ENCODE data around the gene CSTF1. TPM values are rescaled to one million over a fixed set of nuclear protein-coding genes. Genes with fewer than 3 reads are reported as not detected.

The CSTF1 gene
- total and polyA plus RNA-seq, 2 donors (not counting 3 experiments of a cell fraction or from before 2014, with no cell fraction given), result 39.6 to 49.3 TPM

GRCh38 chr20:56380375-56380774, 12.1 kb upstream of the CSTF1 start:
- Histone ChIP-seq H3K4me3 (replicated peaks in 1 of 3; ENCODE audit: insufficient read depth in 1 of 3, low read depth in 1 of 3, low read length in 3 of 3) (no peak overlapping the region), H4K20me1 (replicated peaks; ENCODE audit: control insufficient read depth, extremely low read depth, insufficient read depth, low read length) (no peaks in the 10 kb centered on the region), H3K9me1 (replicated peaks; ENCODE audit: control insufficient read depth, extremely low read depth, insufficient read depth, low read length) (no peaks in the 10 kb centered on the region), H3K4me2 (ENCODE audit: insufficient read depth, low read length) (no peak overlapping the region), H3K36me3 (ENCODE audit: control insufficient read depth in 2 of 2, extremely low read depth in 1 of 2, insufficient read depth in 2 of 2, low read length in 2 of 2) (peaks cover 2 to 18% of the 10 kb centered on the region in 2 experiments), H2AFZ (ENCODE audit: low read depth, low read length) (no peak overlapping the region), H3K9ac (replicated peaks; ENCODE audit: extremely low read depth, insufficient read depth, low read length) (no peak overlapping the region), H3K79me2 (ENCODE audit: control insufficient read depth, insufficient read depth, low read length) (peaks cover 71% of the 10 kb centered on the region), H3K9me3 (replicated peaks; ENCODE audit: control insufficient read depth, insufficient read depth, low read length) (no peaks in the 10 kb centered on the region), H3K4me1 (ENCODE audit: control insufficient read depth, extremely low read depth, insufficient read depth, low read length) (no peaks in the 10 kb centered on the region), H3K27me3 (ENCODE audit: control insufficient read depth in 2 of 2, insufficient read depth in 2 of 2, low read length in 2 of 2) (no peaks in the 10 kb centered on the region), H3K27ac (ENCODE audit: insufficient read depth, low read depth, low read length) (no peak overlapping the region)
- no peak for TF ChIP-seq MYC (IDR thresholded peaks at IDR 0.05; ENCODE audit: low read depth, low read length)
- no peak for TF ChIP-seq GATA2 (IDR thresholded peaks at IDR 0.05; ENCODE audit: insufficient read depth, insufficient read length, low read depth, low read length)
- no peak for TF ChIP-seq POLR2AphosphoS5 (IDR thresholded peaks at IDR 0.05; ENCODE audit: insufficient read depth, low read depth, low read length)
- TF ChIP-seq JUN (IDR thresholded peaks at IDR 0.05; ENCODE audit: borderline replicate concordance, insufficient read depth, insufficient read length, low read depth), result no peak
- no peak for TF ChIP-seq POLR2A (IDR thresholded peaks at IDR 0.05; ENCODE audit: low read depth, low read length)
- TF ChIP-seq FOS (IDR thresholded peaks at IDR 0.05; ENCODE audit: borderline replicate concordance, insufficient read depth, low read length), result no peak
- TF ChIP-seq MAX (IDR thresholded peaks at IDR 0.05; ENCODE audit: insufficient read depth, insufficient read length), result no peak
- dilution Hi-C loops (cut with MboI; ENCODE audit: extremely low pct_ligation_motif_present, low sequenced_read_pairs), result no loop called here
- ChIA-PET CTCF (interaction anchor here (0.6 kb wide), 1 partner anchor 44 kb away, joined by 3 read pairs; no protein-coding TSS in a partner anchor), POLR2A (no interaction called here)
- FAIRE-seq, result no peak
- BruUV-seq (replicated peaks), result no TSS peak
- intact Hi-C loops (cut with micrococcal nuclease), result no loop called here
- DNase-seq (ENCODE audit: low read depth, low spot score), result peak; percentile 64

DNA sequence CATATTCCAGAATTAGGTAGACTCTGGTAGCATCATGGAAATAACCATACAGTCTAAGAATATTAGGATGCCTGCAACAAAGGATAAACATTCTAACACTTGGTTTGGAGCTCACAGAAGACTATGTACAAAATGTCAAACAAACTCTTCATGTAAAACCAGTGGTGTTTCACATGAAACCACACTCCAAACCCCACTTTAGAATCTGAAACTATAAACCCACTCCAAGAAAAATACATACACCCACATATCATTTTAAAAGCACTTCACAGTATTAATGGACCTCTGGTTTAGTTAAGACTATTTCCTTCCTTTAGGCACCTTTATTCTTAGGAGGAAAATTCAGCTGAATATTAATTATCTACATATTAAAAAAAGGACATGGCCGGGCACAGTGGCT, 10.9 kb upstream of the CSTF1 start:
- Histone ChIP-seq H4K20me1 (replicated peaks; ENCODE audit: control insufficient read depth, extremely low read depth, insufficient read depth, low read length) (no peaks in the 10 kb centered on the region), H3K4me1 (ENCODE audit: control insufficient read depth, extremely low read depth, insufficient read depth, low read length) (no peaks in the 10 kb centered on the region), H3K27me3 (ENCODE audit: control insufficient read depth in 2 of 2, insufficient read depth in 2 of 2, low read length in 2 of 2) (no peaks in the 10 kb centered on the region), H3K9ac (replicated peaks; ENCODE audit: extremely low read depth, insufficient read depth, low read length) (no peak overlapping the region), H3K79me2 (ENCODE audit: control insufficient read depth, insufficient read depth, low read length) (peaks cover 69% of the 10 kb centered on the region), H3K4me3 (replicated peaks in 1 of 3; ENCODE audit: insufficient read depth in 1 of 3, low read depth in 1 of 3, low read length in 3 of 3) (no peak overlapping the region), H3K36me3 (ENCODE audit: control insufficient read depth in 2 of 2, extremely low read depth in 1 of 2, insufficient read depth in 2 of 2, low read length in 2 of 2) (peaks cover 4 to 18% of the 10 kb centered on the region in 2 experiments), H3K9me3 (replicated peaks; ENCODE audit: control insufficient read depth, insufficient read depth, low read length) (no peaks in the 10 kb centered on the region), H2AFZ (ENCODE audit: low read depth, low read length) (no peak overlapping the region), H3K4me2 (ENCODE audit: insufficient read depth, low read length) (no peak overlapping the region), H3K9me1 (replicated peaks; ENCODE audit: control insufficient read depth, extremely low read depth, insufficient read depth, low read length) (no peaks in the 10 kb centered on the region), H3K27ac (ENCODE audit: insufficient read depth, low read depth, low read length) (no peak overlapping the region)
- FAIRE-seq (no peak), DNase-seq (ENCODE audit: low read depth, low spot score) (no peak)
- dilution Hi-C loops (cut with MboI; ENCODE audit: extremely low pct_ligation_motif_present, low sequenced_read_pairs) (no loop called here), intact Hi-C loops (cut with micrococcal nuclease) (no loop called here)
- no TSS peak for BruUV-seq (replicated peaks)
- TF ChIP-seq EZH2 (IDR thresholded peaks at IDR 0.05; ENCODE audit: borderline replicate concordance, low read depth, low read length, severe bottlenecking) (no peak), JUN (IDR thresholded peaks at IDR 0.05; ENCODE audit: borderline replicate concordance, insufficient read depth, insufficient read length, low read depth) (no peak), MYC (IDR thresholded peaks at IDR 0.05; ENCODE audit: low read depth, low read length) (no peak), POLR2A (IDR thresholded peaks at IDR 0.05; ENCODE audit: low read depth, low read length) (no peak), GATA2 (IDR thresholded peaks at IDR 0.05; ENCODE audit: insufficient read depth, insufficient read length, low read depth, low read length) (no peak), POLR2AphosphoS5 (IDR thresholded peaks at IDR 0.05; ENCODE audit: insufficient read depth, low read depth, low read length) (no peak), MAX (IDR thresholded peaks at IDR 0.05; ENCODE audit: insufficient read depth, insufficient read length) (no peak), FOS (IDR thresholded peaks at IDR 0.05; ENCODE audit: borderline replicate concordance, insufficient read depth, low read length) (no peak)
- TF ChIP-seq, protein P1, sequence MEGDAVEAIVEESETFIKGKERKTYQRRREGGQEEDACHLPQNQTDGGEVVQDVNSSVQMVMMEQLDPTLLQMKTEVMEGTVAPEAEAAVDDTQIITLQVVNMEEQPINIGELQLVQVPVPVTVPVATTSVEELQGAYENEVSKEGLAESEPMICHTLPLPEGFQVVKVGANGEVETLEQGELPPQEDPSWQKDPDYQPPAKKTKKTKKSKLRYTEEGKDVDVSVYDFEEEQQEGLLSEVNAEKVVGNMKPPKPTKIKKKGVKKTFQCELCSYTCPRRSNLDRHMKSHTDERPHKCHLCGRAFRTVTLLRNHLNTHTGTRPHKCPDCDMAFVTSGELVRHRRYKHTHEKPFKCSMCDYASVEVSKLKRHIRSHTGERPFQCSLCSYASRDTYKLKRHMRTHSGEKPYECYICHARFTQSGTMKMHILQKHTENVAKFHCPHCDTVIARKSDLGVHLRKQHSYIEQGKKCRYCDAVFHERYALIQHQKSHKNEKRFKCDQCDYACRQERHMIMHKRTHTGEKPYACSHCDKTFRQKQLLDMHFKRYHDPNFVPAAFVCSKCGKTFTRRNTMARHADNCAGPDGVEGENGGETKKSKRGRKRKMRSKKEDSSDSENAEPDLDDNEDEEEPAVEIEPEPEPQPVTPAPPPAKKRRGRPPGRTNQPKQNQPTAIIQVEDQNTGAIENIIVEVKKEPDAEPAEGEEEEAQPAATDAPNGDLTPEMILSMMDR (IDR thresholded peaks at IDR 0.05; ENCODE audit: extremely low read depth in 1 of 2, insufficient read depth in 1 of 2, low read depth in 1 of 2, low read length in 2 of 2), result no peak
- POLR2A ChIA-PET, result no interaction called here
- CTCF ChIA-PET, result interaction anchor here (1.1 kb wide), 1 partner anchor 10 kb away, joined by 5 read pairs; the partner anchor contains the start of genes AURKA and CSTF1
